MCF 10A (cell line): ENCODE measurements around the gene SLC6A12. TPM values are rescaled to one million over a fixed set of nuclear protein-coding genes. Genes with fewer than 3 reads are reported as not detected.

ENCODE experiments used
- BruUV-seq: library from RNA; stranded (reverse); fragments of 400-500 nt; replicated peaks from 2 replicates; lab custom pipeline; 2021; lab: Mats Ljungman, UMichigan
- CTCF ChIA-PET: fragments of 300-600 bp; sonication (Branson Sonifier 250); formaldehyde crosslinking; extraction: SDS; loops from one replicate; lab custom pipeline; 2021; ENCODE audit warnings: antibody characterized with exemption, inconsistent platforms; lab: Yijun Ruan, JAX
- POLR2A ChIA-PET: fragments of 300-600, 350-650 bp; sonication (Branson Sonifier 250); formaldehyde crosslinking; extraction: SDS; loops from one replicate; lab custom pipeline; 2020; ENCODE audit warnings: antibody characterized with exemption, inconsistent platforms; lab: Yijun Ruan, JAX
- DNase-seq: peaks from one replicate; pipeline ENCODE4 v3.0.0-alpha.2; 2018; ENCODE audit not compliant: unreplicated experiment
- H3K27ac Mint-ChIP-seq: one replicate; pipeline ENCODE4 v1.8.0; 2022; ENCODE audit warnings: mild to moderate bottlenecking, low read depth, mixed read lengths; ENCODE audit not compliant: unreplicated experiment
- H3K27me3 Mint-ChIP-seq: one replicate; pipeline ENCODE4 v1.8.0; 2022; ENCODE audit warnings: mixed read lengths; ENCODE audit not compliant: insufficient read depth, unreplicated experiment
- H3K36me3 Mint-ChIP-seq: one replicate; pipeline ENCODE4 v1.8.0; 2022; ENCODE audit warnings: mild to moderate bottlenecking, moderate library complexity, mixed read lengths; ENCODE audit not compliant: insufficient read depth, unreplicated experiment
- H3K4me1 Mint-ChIP-seq: one replicate; pipeline ENCODE4 v1.8.0; 2022; ENCODE audit warnings: mixed read lengths; ENCODE audit not compliant: insufficient read depth, unreplicated experiment
- H3K4me3 Mint-ChIP-seq: one replicate; pipeline ENCODE4 v1.8.0; 2022; ENCODE audit warnings: mild to moderate bottlenecking, moderate library complexity, mixed read lengths; ENCODE audit not compliant: unreplicated experiment
- H3K9me3 Mint-ChIP-seq: one replicate; pipeline ENCODE4 v1.8.0; 2022; ENCODE audit warnings: mixed read lengths; ENCODE audit not compliant: unreplicated experiment
- CTCF ChIP-seq: fragments of 200-600 bp; IDR thresholded peaks from one replicate; pipeline ENCODE4 v1.8.0; 2022; ENCODE audit warnings: antibody characterized with exemption, mild to moderate bottlenecking; ENCODE audit not compliant: unreplicated experiment
- intact Hi-C: fragments of 100-400 bp; cut with micrococcal nuclease; formaldehyde crosslinking; loops from 2 replicates; pipeline ENCODE4 v1.14.1; 2022
- total RNA-seq: library from RNA; stranded (reverse); gene quantifications from 2 replicates; pipeline ENCODE4 v1.2.3, GENCODE V29; 2022

Gene SLC6A12
- total RNA-seq, 1 experiment from 2014 or later: not detected

- intact Hi-C loops: no loop called here
- ChIA-PET CTCF (no interaction called here), POLR2A (no interaction called here)
- peaks cover 37% of the 10 kb centered on the region for H3K27me3 Mint-ChIP-seq
- peaks cover 5% of the 10 kb centered on the region for H3K4me1 Mint-ChIP-seq
- TF ChIP-seq CTCF: no peak
- H3K4me3 Mint-ChIP-seq: no peak overlapping the region
- DNase-seq: no peak
- no peak overlapping the region for H3K27ac Mint-ChIP-seq
- H3K9me3 Mint-ChIP-seq: no peaks in the 10 kb centered on the region
- BruUV-seq: no TSS peak
- no peaks in the 10 kb centered on the region for H3K36me3 Mint-ChIP-seq
These were observed 50.5 kb downstream of the SLC6A12 start for GRCh38 chr12:163406-163986.

- POLR2A ChIA-PET: no interaction called here
- Mint-ChIP-seq H3K4me1 (peaks cover 5% of the 10 kb centered on the region), H3K9me3 (no peaks in the 10 kb centered on the region), H3K27me3 (peaks cover 36% of the 10 kb centered on the region), H3K27ac (no peak overlapping the region), H3K4me3 (no peak overlapping the region), H3K36me3 (no peaks in the 10 kb centered on the region)
- intact Hi-C loops: no loop called here
- no TSS peak for BruUV-seq
- CTCF ChIA-PET: no interaction called here
- DNase-seq: no peak
- no peak for TF ChIP-seq CTCF
These were observed 51.3 kb downstream of the SLC6A12 start for GRCh38 chr12:162467-163307.

GRCh38 chr12:161823-162222 is 52.1 kb downstream of the SLC6A12 start:
- Mint-ChIP-seq H3K4me1 (peaks cover 5% of the 10 kb centered on the region), H3K9me3 (no peaks in the 10 kb centered on the region), H3K4me3 (no peak overlapping the region), H3K27me3 (peaks cover 27% of the 10 kb centered on the region), H3K36me3 (no peaks in the 10 kb centered on the region), H3K27ac (no peak overlapping the region)
- no peak for TF ChIP-seq CTCF
- DNase-seq: no peak
- intact Hi-C loops: no loop called here
- ChIA-PET POLR2A (no interaction called here), CTCF (no interaction called here)
- BruUV-seq: no TSS peak

GRCh38 chr12:160858-161257 is 53.1 kb downstream of the SLC6A12 start:
- H3K27me3 Mint-ChIP-seq: peaks cover 21% of the 10 kb centered on the region
- ChIA-PET CTCF (no interaction called here), POLR2A (no interaction called here)
- intact Hi-C loops: no loop called here
- DNase-seq: no peak
- TF ChIP-seq CTCF: no peak
- no peak overlapping the region for H3K4me3 Mint-ChIP-seq
- peaks cover 5% of the 10 kb centered on the region for H3K4me1 Mint-ChIP-seq
- no peaks in the 10 kb centered on the region for H3K36me3 Mint-ChIP-seq
- no peaks in the 10 kb centered on the region for H3K9me3 Mint-ChIP-seq
- no TSS peak for BruUV-seq
- no peak overlapping the region for H3K27ac Mint-ChIP-seq
